22Rv1 (cell line): ENCODE data around the gene EDIL3.

ENCODE experiments used
- H3K27ac ChIP-seq: fragments of 450-650 bp; 2 replicates; pipeline ENCODE4 v1.5.1; 2017
- CTCF ChIP-seq: fragments of 450-650 bp; IDR thresholded peaks from 2 replicates; pipeline ENCODE4 v1.5.1; 2017; ENCODE audit warnings: mild to moderate bottlenecking
- ZFX ChIP-seq: fragments of 450-650 bp; IDR thresholded peaks from 2 replicates; pipeline ENCODE4 v1.6.1; 2017; ENCODE audit warnings: antibody characterized with exemption, borderline replicate concordance

The EDIL3 gene

GRCh38 chr5:84085387-84086041, 299.2 kb downstream of the EDIL3 start:
- H3K27ac ChIP-seq: no peak overlapping the region
- TF ChIP-seq CTCF (no peak), ZFX (no peak)

GRCh38 chr5:84080908-84081307, 303.8 kb downstream of the EDIL3 start:
- no peak overlapping the region for H3K27ac ChIP-seq
- TF ChIP-seq CTCF: no peak

- TF ChIP-seq ZFX: no peak
- no peak for TF ChIP-seq CTCF
- no peak overlapping the region for H3K27ac ChIP-seq
These were observed 312.3 kb downstream of the EDIL3 start for GRCh38 chr5:84072339-84072738.

GRCh38 chr5:84069608-84070179, 315.0 kb downstream of the EDIL3 start:
- no peak overlapping the region for H3K27ac ChIP-seq
- TF ChIP-seq CTCF (no peak), ZFX (no peak)

- no peak overlapping the region for H3K27ac ChIP-seq
These were observed 321.6 kb downstream of the EDIL3 start for GRCh38 chr5:84063041-84063440.

GRCh38 chr5:84059672-84060071, 325.0 kb downstream of the EDIL3 start:
- TF ChIP-seq CTCF (no peak), ZFX (no peak)
- no peak overlapping the region for H3K27ac ChIP-seq

More at GRCh38 chr5:84063041-84063440, 321.6 kb downstream of the EDIL3 start:
- TF ChIP-seq ZFX (no peak), CTCF (no peak)

- TF ChIP-seq ZFX (no peak), CTCF (no peak)
- no peak overlapping the region for H3K27ac ChIP-seq
These were observed 326.1 kb downstream of the EDIL3 start for GRCh38 chr5:84058561-84058960.
